Esophagus squamous epithelium (tissue), 4 donors: Measurements from ENCODE around the gene PLSCR1.

Experiments
- POLR2A ChIP-seq, 4 donors: fragments of 450-650 bp; IDR thresholded peaks; one replicate each; pipeline ENCODE4 v1.6.1; 2017; ENCODE audit warnings: antibody characterized with exemption in 4 of 4, mild to moderate bottlenecking in 4 of 4, moderate library complexity in 3 of 4
- TF ChIP-seq, protein P1 (sequence below), 6 experiments: fragments of 450-650 bp in 4 of 6; fragments of 200-600 bp in 2 of 6; sonication (generic) in 2 of 6; IDR thresholded peaks; one replicate each; pipeline ENCODE4 v1.5.1; 2016 to 2019; ENCODE audit warnings: antibody characterized with exemption in 6 of 6, mild to moderate bottlenecking in 4 of 6, moderate library complexity in 4 of 6

DNA sequence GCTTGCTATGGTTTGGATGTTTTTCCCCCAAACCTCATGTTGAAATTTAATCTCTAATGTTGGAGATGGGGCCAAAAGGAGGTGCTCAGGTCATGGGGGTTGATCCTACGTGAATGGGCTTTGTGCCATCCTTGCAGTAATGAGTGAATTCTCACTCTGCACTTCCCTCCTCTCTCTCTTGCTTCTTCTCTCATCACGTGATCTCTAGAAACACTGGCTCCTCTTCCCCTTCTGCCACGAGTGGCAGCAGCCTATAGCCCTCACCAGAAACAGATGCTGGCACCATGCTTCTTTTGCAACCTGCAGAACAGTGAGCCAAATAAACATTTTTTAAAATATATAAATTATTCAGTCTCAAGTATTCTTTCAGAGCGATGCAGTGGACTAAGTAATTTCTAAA, 13.3 kb upstream of the PLSCR1 start:
- TF ChIP-seq, protein P1, sequence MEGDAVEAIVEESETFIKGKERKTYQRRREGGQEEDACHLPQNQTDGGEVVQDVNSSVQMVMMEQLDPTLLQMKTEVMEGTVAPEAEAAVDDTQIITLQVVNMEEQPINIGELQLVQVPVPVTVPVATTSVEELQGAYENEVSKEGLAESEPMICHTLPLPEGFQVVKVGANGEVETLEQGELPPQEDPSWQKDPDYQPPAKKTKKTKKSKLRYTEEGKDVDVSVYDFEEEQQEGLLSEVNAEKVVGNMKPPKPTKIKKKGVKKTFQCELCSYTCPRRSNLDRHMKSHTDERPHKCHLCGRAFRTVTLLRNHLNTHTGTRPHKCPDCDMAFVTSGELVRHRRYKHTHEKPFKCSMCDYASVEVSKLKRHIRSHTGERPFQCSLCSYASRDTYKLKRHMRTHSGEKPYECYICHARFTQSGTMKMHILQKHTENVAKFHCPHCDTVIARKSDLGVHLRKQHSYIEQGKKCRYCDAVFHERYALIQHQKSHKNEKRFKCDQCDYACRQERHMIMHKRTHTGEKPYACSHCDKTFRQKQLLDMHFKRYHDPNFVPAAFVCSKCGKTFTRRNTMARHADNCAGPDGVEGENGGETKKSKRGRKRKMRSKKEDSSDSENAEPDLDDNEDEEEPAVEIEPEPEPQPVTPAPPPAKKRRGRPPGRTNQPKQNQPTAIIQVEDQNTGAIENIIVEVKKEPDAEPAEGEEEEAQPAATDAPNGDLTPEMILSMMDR (IDR thresholded peaks at IDR 0.05), result no peak
- TF ChIP-seq POLR2A (IDR thresholded peaks at IDR 0.05), result no peak
